Fibroblast of lung (primary cell): Measurements from ENCODE around the gene PRKCSH.

Experiments used
- CTCF ChIP-seq, 2 donors: IDR thresholded peaks in 1 of 2; conservative IDR thresholded peaks in 1 of 2; 1 replicate in 1 of 2; 2 replicates in 1 of 2; pipeline ENCODE4 v1.5.1; 2011 to 2012; ENCODE audit warnings: low read length in 2 of 2, control low read depth in 1 of 2, inconsistent platforms in 1 of 2, low read depth in 1 of 2, mild to moderate bottlenecking in 1 of 2
- EZH2 ChIP-seq: IDR thresholded peaks from 2 replicates; pipeline ENCODE4 v1.5.1; 2012; ENCODE audit warnings: low read length, control low read depth, mild to moderate bottlenecking; ENCODE audit errors: missing control alignments

DNA sequence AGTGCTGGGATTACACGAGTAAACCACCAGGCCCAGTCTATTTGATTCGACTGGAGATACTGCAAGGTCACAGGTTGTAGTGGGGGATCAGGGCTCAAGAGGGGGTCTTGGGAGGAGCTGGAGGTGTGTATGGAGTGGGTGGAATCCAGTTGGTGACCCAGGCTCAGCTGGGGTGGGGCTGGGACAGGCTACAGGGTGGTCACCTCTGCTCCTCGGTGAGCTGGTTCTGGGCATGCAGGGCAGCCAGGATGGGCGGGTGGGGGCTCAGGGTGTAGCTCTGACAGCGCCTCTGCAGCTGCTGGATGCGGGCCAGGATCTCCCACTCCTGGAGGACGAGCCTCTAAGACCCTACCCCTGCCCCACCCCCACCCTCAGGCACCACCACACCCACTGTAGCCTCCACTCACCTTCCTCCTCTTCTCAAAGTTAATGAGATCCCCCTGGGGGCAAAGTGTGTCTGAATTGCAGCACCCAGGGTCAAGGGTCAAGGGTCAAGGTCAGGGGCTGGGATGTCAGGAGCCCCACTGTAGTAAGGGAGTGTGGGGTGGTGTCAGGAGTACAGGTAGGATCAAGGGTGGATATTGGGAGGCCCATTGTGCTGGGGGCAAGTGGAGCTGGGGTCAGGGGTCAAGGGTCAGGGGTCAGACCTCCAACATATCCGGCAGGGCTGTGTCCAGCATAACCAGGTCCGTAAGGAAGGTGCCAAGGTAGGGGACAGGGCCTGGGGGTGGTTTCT is 33.5 kb upstream of the PRKCSH start:
- TF ChIP-seq CTCF (conservative IDR thresholded peaks at IDR 0.05 in 1 of 2, IDR thresholded peaks at IDR 0.05 in 1 of 2; ENCODE audit: low read depth in 1 of 2, low read length in 2 of 2) (no peak), EZH2 (no peak)
